Hepatocyte (in vitro differentiated cells): Measurements from ENCODE around the gene COBL.

ENCODE experiments used
- EZH2 ChIP-seq: fragments of 200-600 bp; sonication (generic); IDR thresholded peaks from 2 replicates; pipeline ENCODE4 v1.6.1; 2016; ENCODE audit warnings: antibody characterized with exemption, mild to moderate bottlenecking, borderline replicate concordance
- TF ChIP-seq, protein P1 (sequence below): fragments of 200-600 bp; sonication (generic); IDR thresholded peaks from 2 replicates; pipeline ENCODE4 v1.5.1; 2016; ENCODE audit warnings: antibody characterized with exemption, mild to moderate bottlenecking; ENCODE audit not compliant: poor library complexity

GRCh38 chr7:51138123-51139085, 178.2 kb downstream of the COBL start:
- no peak for TF ChIP-seq EZH2
- TF ChIP-seq, protein P1, sequence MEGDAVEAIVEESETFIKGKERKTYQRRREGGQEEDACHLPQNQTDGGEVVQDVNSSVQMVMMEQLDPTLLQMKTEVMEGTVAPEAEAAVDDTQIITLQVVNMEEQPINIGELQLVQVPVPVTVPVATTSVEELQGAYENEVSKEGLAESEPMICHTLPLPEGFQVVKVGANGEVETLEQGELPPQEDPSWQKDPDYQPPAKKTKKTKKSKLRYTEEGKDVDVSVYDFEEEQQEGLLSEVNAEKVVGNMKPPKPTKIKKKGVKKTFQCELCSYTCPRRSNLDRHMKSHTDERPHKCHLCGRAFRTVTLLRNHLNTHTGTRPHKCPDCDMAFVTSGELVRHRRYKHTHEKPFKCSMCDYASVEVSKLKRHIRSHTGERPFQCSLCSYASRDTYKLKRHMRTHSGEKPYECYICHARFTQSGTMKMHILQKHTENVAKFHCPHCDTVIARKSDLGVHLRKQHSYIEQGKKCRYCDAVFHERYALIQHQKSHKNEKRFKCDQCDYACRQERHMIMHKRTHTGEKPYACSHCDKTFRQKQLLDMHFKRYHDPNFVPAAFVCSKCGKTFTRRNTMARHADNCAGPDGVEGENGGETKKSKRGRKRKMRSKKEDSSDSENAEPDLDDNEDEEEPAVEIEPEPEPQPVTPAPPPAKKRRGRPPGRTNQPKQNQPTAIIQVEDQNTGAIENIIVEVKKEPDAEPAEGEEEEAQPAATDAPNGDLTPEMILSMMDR: no peak
